NCI-H526 (cell line): ENCODE data around the gene LRP10.
"Not testable (repeated sequence)": the region's sequence is repeated elsewhere in the genome, so short reads cannot be mapped to it uniquely, and the experiment has no call there.

ENCODE experiments used
- DNase-seq, 2 experiments: peaks; one replicate each; lab custom pipeline; 2025; lab: John Stamatoyannopoulos, UW

The LRP10 gene

DNA sequence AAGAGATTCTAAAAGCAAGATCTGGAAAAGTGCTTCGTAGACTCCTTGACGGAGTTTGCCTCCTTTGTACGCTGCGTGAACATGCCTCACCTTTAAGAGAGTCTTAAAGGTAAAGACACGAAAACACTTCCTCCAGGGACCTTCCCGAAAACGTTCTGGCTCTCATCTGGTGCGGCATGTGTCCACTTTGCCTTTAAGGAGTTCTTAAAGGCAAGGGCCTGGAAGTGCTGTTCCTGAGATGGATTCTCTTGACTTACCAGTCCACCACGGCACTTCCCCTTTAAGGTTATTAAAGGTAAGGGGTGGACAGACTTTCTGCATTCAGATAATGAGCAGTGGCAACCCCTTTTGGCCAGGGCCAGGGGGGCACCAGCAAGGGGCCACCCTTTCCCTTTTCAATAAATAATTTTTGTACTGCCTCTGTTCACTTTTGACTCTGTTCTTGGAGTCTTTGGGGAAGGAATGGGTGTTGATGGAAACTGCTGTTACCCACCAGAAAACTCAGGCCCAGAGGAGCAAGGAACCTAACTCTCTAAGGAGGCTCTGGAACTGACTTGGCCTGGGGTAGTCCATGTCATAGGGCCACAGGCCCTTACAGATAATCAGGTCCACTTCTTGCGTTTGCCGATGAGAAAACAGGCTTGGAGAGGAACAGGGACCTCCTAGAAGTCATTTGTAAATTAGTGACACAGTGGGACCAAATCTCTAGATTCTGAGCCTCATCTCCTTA is 15.9 kb downstream of the LRP10 start:
- peak; percentile 60 to 65 for DNase-seq

DNA sequence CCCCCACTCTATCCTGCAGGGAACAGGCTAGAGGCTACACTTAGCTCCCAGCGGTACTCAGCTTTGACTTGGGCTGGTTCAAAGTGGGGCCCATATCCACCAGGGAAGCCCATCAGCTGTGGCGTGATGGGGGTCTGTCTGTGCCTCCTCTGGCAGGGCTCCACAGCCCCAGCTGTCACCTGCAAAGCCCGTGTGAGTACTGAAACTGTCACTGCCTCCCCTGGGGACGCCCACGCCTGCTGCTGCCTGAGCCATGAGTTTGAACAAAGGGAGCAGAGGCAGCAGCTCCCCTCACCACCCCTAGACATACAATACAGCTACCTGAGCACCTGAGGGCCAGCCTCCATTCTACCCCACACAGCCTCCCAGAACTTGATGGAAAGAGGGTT is 16.4 kb downstream of the LRP10 start:
- DNase-seq: no peak

DNA sequence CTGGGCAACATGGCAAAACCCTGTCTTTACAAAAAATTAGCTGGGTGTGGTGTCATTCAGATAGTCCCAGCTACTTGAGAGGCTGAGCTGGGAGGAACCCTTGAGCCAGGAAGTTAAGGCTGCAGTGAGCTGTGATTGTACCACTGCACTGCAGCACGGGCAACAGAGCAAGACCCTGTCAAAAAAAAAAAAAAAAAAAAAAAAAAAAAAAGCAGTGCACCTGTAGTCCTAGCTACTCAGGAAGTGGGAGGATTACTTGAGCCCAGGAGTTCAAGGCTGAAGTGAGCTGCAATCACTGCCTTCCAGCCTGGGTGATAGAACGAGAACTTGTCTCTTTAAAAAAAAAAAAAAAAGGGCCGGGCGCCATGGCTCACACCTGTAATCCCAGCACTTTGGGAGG is 17.1 kb downstream of the LRP10 start:
- DNase-seq: no peak

DNA sequence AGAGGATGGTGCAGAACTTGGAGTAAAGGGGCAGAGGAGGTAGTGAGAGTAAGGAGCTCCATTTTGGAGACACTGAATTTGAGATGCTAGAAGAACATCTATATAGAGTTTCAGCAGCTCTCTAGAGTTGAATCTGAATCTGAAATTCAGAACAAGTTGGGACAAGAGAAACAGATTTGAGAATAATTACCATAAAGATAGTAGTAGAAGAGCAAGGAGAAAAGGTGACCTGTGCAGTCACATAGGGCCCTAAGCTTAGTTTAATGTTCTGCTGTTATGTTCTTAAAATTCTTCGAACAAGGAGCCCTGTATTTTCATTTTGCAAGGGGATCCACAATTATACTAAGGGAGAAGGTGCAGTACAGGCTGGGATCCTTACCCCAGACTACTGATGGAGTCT is 18.9 kb downstream of the LRP10 start:
- DNase-seq: no peak

DNA sequence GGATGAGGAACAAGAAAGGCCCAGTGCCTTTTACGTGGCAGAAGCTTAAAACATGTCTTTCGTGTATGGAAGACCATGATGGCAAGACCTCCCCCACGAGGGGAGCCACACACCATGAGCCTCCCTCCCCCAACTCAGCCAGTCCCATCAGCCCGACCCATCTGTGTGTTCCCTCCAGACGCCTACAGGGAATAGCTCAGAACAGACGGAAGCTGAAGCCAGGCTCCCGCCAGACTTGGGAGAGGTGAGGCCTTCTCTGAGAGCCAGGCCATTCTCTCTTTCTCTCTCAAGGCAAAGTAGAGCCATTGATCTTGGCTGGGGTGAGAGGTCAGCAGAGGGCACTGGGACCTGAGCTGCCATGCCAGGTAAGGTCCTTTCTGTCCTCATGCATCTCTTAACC is 20.9 kb downstream of the LRP10 start:
- DNase-seq: no peak

DNA sequence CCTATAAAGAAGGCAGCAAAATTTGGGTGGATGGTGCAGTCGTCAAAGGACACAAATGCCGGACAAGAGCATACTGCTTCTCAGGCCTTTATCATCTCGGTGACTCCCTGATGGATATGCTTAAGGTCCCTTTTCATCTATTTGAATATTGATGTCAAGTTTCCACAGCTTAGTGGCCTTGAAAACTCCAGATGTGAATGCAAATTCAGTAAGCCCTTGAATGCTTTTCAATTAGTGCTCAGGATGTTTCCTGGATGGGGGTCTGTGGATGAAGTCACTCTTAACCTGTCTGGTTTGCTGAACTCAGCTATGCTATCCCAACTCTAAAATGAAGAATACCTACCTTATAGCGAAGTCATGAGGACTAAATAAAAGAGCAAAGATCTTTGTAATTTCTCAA is 22.2 kb downstream of the LRP10 start:
- no peak for DNase-seq

DNA sequence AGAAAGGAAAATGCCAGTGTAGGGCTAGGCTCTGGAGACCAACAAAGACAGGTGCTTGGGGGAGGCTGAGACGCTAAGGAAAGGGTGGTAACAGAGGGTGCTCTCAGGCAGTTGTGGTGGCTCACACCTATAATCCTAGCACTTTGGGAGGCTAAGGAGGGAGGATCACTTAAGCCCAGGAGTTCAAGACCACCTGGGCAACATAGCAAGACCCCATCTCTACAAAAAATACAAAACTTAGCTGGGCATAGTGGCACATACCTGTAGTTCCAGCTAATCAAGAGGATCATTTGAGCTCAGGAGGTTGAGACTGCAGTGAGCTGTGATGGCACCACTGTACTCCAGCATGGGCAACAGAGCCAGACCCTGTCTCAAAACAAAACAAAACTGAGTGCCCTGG is 23.9 kb downstream of the LRP10 start:
- no peak for DNase-seq

DNA sequence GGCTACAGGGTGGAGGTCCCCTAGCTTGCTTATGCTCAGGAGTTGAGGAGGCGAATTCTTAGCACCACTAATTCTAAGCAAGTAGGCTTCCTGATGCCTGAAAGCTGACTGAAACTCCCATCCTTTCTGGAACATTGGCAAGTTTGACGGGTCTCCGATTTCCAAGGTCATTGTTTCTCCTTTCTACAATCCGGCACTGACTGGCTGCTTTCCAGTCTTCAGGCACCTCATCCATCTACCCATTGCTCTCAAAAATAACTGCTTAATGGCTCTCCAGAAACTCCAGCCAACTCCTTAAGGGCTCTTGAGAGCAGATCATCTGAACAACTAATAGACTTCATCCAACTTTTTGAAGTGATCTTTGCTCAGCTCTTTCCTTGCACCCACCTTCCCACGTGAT is 24.8 kb downstream of the LRP10 start:
- DNase-seq: no peak

DNA sequence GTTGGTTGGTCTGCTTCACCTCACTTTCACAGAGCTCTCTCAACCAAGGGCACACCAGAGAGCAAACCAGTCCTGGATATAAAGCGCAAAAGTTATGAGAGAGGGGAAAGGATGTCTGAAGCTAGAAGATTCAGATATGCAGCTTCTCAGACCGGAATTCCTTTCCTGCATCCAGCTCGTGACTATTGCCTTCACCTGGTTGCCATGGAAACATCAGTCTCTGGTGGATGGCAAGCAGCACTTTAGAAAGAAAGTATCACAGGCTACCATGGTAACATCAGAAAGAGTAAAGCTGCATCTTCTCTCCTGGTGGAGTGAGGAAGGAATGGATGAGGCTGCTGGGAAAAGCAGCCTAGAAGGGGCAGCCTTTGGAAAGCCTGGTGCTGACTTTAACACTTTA is 25.2 kb downstream of the LRP10 start:
- no peak for DNase-seq

- DNase-seq: no peak
Observed at GRCh38 chr14:22897357-22897756, 25.8 kb downstream of the LRP10 start.

DNA sequence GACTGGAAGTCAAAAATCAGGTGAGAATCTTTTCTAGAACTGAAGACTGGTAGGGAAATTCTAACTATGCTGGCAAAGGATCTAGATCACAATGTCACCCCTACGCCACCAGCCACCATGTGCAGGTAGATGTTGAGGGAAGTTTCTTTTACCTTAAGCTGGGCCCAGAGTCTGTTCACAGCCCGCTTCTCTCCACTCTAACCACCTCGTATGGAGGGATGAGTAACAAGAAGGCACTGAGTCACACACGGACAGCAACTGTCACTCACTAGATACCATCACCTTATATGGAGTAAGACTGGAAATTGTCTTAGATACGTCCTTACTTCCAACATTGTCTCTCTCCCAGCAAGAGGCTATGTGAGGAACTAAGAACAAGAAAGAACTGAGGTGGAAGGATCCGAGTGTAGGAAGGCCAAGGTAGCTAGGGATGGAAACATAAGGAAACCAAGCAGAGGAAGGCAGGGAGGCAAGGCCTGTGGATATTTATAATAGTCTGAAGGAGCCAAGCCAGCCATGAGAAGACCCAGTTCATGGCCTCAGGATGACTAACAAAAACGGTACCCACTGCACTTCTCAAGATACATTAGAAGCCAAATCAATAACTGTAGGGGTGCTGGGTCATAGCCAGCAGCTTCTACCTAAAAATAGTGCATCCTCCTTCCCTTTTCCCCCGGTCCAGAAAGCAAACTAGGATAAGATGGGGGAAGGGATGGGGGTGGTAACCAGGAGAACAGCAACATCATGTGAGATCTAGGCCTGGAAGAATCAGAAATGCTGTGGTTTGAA is 27.0 kb downstream of the LRP10 start:
- no peak for DNase-seq

- DNase-seq: peak in 1 of 2 experiments; percentile 50
Observed at GRCh38 chr14:22900081-22900799, 28.7 kb downstream of the LRP10 start.

DNA sequence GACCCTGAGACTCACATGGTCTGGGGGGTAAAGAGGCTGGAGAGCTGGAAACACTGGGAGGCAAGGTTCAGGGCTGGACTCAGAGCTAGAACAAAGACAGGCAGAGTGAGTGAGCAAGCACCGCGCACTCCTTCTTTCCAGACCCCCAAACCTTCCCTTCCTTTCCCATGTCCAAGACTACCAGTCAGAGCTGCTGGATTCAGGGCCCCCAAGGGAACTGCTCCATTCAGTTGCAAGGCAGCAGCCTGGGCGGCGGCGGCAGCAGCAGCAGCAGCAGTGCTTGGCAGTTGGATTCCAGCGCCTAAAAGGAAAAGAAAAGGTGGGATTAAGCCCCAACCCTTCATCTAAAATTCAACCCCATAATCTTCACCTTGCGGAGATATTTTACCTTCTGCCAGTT is 30.3 kb downstream of the LRP10 start:
- DNase-seq: no peak

DNA sequence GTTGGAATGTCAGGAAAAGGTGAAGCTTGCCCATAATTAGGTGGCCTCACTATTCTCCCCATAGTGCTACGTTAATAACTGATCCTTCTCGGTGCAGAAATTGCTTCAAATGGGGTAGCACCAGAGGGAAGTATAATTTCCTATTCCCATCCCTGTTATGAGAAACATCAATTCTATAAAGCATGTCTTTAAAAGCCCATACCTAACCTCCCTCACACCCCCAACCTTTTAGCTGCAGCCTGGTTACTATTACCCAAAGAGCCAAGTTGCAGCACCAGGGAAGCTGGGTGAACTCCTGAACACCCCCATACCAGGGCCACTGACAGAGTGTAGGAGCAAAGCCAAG is 32.2 kb downstream of the LRP10 start:
- no peak for DNase-seq

GRCh38 chr14:22905627-22906026 is 34.1 kb downstream of the LRP10 start:
- no peak for DNase-seq

GRCh38 chr14:22906073-22906472 is 34.5 kb downstream of the LRP10 start:
- DNase-seq: no peak

DNA sequence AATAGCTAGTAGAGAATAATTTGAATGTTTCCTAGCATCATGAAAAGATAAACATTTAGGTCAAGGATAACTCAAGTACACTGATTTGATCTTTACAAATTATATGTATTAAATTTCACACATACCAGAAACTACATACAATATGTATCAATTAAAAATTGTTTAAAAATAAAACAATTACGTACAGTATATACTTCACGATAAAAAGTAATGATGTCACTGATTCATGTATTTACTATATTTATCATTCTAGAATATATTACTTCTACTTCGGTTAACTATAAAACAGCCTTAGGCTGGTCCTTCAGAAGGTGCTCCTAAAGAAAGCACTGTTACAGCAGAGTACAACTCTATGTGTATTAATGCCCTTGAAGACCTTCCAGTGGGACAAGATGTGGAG is 35.9 kb downstream of the LRP10 start:
- no peak for DNase-seq

DNA sequence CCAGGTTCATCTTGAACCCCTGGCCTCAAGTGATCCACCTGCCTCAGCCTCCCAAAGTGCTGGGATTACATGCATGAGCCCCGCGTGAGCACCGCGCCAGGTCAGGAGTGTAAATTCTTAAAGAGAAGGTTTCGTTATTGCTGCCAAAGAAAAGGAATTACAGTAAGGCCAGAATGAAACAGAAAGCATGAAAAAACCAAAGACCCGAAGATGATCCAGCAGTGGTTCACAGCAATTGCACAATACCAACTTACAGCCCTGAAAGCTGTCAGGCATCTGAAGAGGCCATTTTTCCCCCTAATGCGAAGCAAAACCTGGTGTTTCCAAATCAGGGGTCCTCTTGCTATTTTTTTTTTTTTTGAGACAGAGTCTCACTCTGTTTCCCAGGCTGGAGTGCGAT is 37.1 kb downstream of the LRP10 start:
- no peak for DNase-seq

DNA sequence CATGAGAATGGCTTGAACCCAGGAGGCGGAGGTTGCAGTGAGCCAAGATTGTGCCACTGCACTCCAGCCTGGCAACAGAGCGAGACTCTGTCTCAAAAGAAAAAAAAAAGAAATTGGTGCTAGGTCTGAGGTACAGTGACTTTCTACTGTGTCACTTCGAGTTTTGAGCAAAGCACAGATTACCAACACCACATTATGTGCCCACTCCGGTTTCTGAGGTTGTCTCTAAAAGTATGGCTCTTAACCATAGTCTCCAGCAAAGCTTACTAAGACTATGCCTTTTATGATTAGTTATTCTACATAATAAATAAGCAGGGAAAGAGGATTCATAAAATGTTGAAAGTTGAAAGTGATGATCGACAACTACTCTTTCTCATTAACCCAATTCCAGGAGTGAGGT is 39.4 kb downstream of the LRP10 start:
- no peak for DNase-seq

DNA sequence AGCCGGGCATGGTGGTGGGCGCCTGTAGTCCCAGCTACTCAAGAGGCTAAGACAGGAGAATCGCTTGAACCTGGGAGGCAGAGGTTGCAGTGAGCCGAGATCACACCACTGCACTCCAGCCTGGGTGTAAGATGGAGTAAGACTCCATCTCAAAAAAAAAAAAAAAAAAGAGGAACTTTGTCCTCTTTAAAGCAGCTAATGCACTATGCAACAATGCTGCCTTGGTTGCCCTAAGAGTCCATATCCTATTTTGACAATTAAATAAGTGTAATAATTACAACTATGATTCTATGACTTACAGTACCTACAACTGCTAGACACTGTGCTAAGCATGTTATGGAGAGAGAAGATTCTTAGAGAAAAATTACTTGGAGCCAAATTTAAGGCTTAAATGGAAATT is 43.3 kb downstream of the LRP10 start:
- not testable (repeated sequence) for DNase-seq

DNA sequence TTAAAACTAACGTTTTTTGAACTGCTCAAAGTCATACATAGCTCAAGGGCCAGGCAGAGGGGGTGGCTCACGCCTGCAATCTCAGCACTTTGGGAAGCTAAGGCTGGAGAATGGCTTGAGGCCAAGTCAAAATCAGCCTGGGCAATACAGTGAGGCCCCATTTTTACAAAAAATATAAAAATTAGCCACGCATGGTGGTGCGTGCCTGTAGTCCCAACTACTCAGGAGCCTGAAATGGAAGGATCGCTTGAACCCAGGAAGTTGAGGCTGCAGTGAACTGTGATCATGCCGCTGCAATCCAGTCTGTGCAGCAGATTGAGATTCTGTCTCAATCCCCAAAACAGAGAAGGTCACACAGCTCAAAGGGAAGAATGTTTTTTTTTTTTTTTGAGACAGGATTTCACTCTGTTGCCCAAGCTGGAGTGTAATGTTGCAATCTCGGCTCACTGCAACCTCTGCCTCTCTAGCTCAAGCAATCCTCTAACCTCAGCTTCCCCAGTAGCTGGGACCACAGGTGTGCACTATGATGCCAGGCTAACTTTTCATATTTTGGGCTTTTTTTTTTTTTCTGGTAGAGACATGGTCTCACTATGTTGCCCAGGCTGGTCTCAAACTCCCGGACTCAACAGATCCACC is 44.5 kb downstream of the LRP10 start:
- DNase-seq: no peak

DNA sequence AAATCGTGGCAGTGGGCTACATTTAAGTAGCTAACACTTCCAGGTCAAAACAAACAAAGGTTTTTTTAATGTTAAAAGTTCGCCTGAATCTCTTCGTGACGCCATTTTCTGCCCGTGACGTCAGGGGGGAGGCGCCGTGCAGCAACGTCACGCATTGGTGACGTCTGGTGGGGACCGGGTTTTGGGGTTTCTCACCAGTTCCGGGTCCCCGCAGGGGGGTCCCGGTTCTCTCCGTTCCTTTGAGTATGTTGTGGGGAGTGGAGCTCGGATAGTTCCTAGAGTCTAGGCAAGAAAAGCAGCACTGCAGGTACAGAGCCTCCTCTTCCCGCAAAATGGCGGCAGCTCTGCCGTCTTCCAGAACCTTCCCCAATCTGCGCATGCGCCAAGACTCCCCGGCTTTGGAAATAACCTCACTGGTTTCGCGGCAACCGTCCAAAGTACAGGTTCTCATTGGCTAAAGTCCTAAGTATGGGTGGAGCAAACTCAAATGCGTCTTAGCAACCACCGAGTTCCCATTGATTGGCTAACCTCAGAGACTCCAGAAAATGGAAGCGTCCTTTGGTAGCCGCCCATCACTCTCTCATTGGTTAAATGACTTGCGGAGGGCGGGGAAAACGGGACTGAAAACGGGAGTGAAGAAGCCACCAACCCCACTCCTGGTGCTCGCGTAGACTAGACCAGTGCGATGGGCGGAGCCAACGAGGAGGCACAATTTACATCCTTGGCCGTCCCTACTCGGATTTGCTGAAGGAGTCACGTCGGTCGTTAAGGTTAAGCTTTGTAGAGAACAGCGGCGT is 47.5 kb downstream of the LRP10 start, which contains the start of gene RBM23:
RBM23 (minus strand) TSS at position 346 of the 797 bp plus-strand sequence.
- DNase-seq: peak; percentile 99 to 100
